ENCODE measurements around the gene STK10.

- no peak for TF ChIP-seq POLR2A (IDR thresholded peaks at IDR 0.05)
- no peak for TF ChIP-seq CTCF (IDR thresholded peaks at IDR 0.05)
These were observed 159.9 kb downstream of the STK10 start for GRCh38 chr5:172028167-172028566.
